HL-60/S4 treated with phorbol 12-myristate 13-acetate at 8.2 ng/mL for 4 days and 3 days (cell line): Measurements from ENCODE around the gene GTF2IRD1.
"Not testable (repeated sequence)": the region's sequence is repeated elsewhere in the genome, so short reads cannot be mapped to it uniquely, and the experiment has no call there.

Experiments used
- in situ Hi-C: fragments of 300-500 bp; cut with MboI; formaldehyde crosslinking; loops from 2 replicates; pipeline ENCODE4 v1.15.0; 2022; ENCODE audit warnings: low sequenced_read_pairs

The GTF2IRD1 gene

GRCh38 chr7:74542558-74543117, 88.9 kb downstream of the GTF2IRD1 start:
- in situ Hi-C loops, result loop anchor here (10.0 kb wide), 1 partner anchor 98 kb away; no protein-coding TSS in a partner anchor

GRCh38 chr7:74544706-74545469, 91.2 kb downstream of the GTF2IRD1 start:
- in situ Hi-C loops, result loop anchor here (10.0 kb wide), 1 partner anchor 100 kb away; no protein-coding TSS in a partner anchor

- in situ Hi-C loops, result loop anchor here (10.0 kb wide), 1 partner anchor 101 kb away; no protein-coding TSS in a partner anchor
Measured at GRCh38 chr7:74545921-74546320, 92.2 kb downstream of the GTF2IRD1 start.

- in situ Hi-C loops, result loop anchor here (10.0 kb wide), 1 partner anchor 139 kb away; no protein-coding TSS in a partner anchor
Measured at GRCh38 chr7:74553596-74554012, 99.9 kb downstream of the GTF2IRD1 start.

GRCh38 chr7:74554178-74554577, 100.5 kb downstream of the GTF2IRD1 start:
- in situ Hi-C loops, result loop anchor here (10.0 kb wide), 1 partner anchor 139 kb away; no protein-coding TSS in a partner anchor

- in situ Hi-C loops, result no loop called here
Measured at GRCh38 chr7:74560086-74560719, 106.5 kb downstream of the GTF2IRD1 start.

GRCh38 chr7:74561898-74562613, 108.3 kb downstream of the GTF2IRD1 start:
- in situ Hi-C loops, result no loop called here

GRCh38 chr7:74563639-74564038, 109.9 kb downstream of the GTF2IRD1 start:
- in situ Hi-C loops, result not testable (repeated sequence)

- in situ Hi-C loops, result no loop called here
Measured at GRCh38 chr7:74567318-74567668, 113.6 kb downstream of the GTF2IRD1 start.

- in situ Hi-C loops, result no loop called here
Measured at GRCh38 chr7:74568658-74569057, 115.0 kb downstream of the GTF2IRD1 start.

- in situ Hi-C loops, result no loop called here
Measured at GRCh38 chr7:74569501-74570075, 115.9 kb downstream of the GTF2IRD1 start.

GRCh38 chr7:74570533-74571156, 116.9 kb downstream of the GTF2IRD1 start:
- in situ Hi-C loops, result no loop called here

GRCh38 chr7:74572301-74572979, 118.7 kb downstream of the GTF2IRD1 start:
- in situ Hi-C loops, result no loop called here

GRCh38 chr7:74573512-74573911, 119.8 kb downstream of the GTF2IRD1 start:
- in situ Hi-C loops, result no loop called here

GRCh38 chr7:74575083-74575784, 121.5 kb downstream of the GTF2IRD1 start:
- in situ Hi-C loops, result no loop called here

GRCh38 chr7:74575811-74576210, 122.1 kb downstream of the GTF2IRD1 start:
- in situ Hi-C loops, result no loop called here

GRCh38 chr7:74579800-74580685, 126.3 kb downstream of the GTF2IRD1 start:
- in situ Hi-C loops, result no loop called here

GRCh38 chr7:74581916-74582440, 128.3 kb downstream of the GTF2IRD1 start:
- in situ Hi-C loops, result no loop called here
